ENCODE data around the gene NIFK. TPM values are rescaled to one million over a fixed set of nuclear protein-coding genes. Genes with fewer than 3 reads are reported as not detected.

The NIFK gene
- total and polyA plus RNA-seq, 2 donors (not counting 1 experiment from before 2014, with no cell fraction given): 9.2 to 56.3 TPM

GRCh38 chr2:121740973-121741372, 4.3 kb upstream of the NIFK start:
- ATAC-seq (ENCODE audit: low read depth) (no peak), DNase-seq (no peak)
- H3K79me2 ChIP-seq (ENCODE audit: control insufficient read depth, insufficient read depth, low read length): peaks cover 11% of the 10 kb centered on the region
- ChIA-PET CTCF (no interaction called here), POLR2A (no interaction called here)
- no peaks in the 10 kb centered on the region for H4K20me1 ChIP-seq (ENCODE audit: control insufficient read depth, insufficient read depth, low read length, poor library complexity, severe bottlenecking)
- no peaks in the 10 kb centered on the region for H3K27me3 Mint-ChIP-seq
- peaks cover 6% of the 10 kb centered on the region for H3K4me1 Mint-ChIP-seq
- no peaks in the 10 kb centered on the region for H3K9me3 Mint-ChIP-seq (ENCODE audit: insufficient read depth)
- H3K27ac ChIP-seq (ENCODE audit: low read length in 2 of 2): no peak overlapping the region
- no peaks in the 10 kb centered on the region for H3K27me3 ChIP-seq (replicated peaks in 1 of 4; ENCODE audit: control extremely low read depth in 1 of 4, control insufficient read depth in 3 of 4, insufficient read depth in 4 of 4, low read length in 3 of 4)
- H3K4me1 ChIP-seq (ENCODE audit: control insufficient read depth in 2 of 2, insufficient read depth in 2 of 2, low read length in 2 of 2): peaks cover 4 to 10% of the 10 kb centered on the region in 2 donors
- intact Hi-C loops (cut with micrococcal nuclease): loop anchor here (10.0 kb wide), 1 partner anchor 336 kb away; no protein-coding TSS in a partner anchor
- H2AFZ ChIP-seq (ENCODE audit: insufficient read depth, low read depth, low read length, poor library complexity, severe bottlenecking): no peak overlapping the region
- WGBS (ENCODE audit: insufficient coverage): 83% methylated on average over 1 of the region's 6 CpGs
- peaks cover 0 to 3% (median 0%) of the 10 kb centered on the region in 3 donors for H3K9me3 ChIP-seq (ENCODE audit: control extremely low read depth in 1 of 3, control insufficient read depth in 2 of 3, insufficient read depth in 1 of 3, low read length in 2 of 3)
- no peak overlapping the region for H3K4me3 Mint-ChIP-seq
- H3K9ac ChIP-seq (ENCODE audit: low read length): no peak overlapping the region
- no peaks in the 10 kb centered on the region for H3K36me3 ChIP-seq (replicated peaks in 1 of 2; ENCODE audit: control extremely low read depth in 1 of 2, control insufficient read depth in 1 of 2, extremely low read depth in 1 of 2, insufficient read depth in 2 of 2, low read length in 1 of 2)
- H3K4me2 ChIP-seq (replicated peaks; ENCODE audit: low read depth, low read length, poor library complexity, severe bottlenecking): no peak overlapping the region
- H3K27ac Mint-ChIP-seq: no peak overlapping the region
- no peak overlapping the region for H3K4me3 ChIP-seq (ENCODE audit: control extremely low read depth in 1 of 5, extremely low read depth in 1 of 5, insufficient read depth in 1 of 5, low read depth in 2 of 5, low read length in 4 of 5)
- TF ChIP-seq EZH2 (IDR thresholded peaks at IDR 0.05; ENCODE audit: borderline replicate concordance, insufficient read depth, low read depth, low read length, poor library complexity, severe bottlenecking) (no peak), CTCF (IDR thresholded peaks at IDR 0.05) (no peak)

GRCh38 chr2:121736140-121736461, 574 bp downstream of the NIFK start:
- no peak for TF ChIP-seq CTCF (IDR thresholded peaks at IDR 0.05)
- peaks cover 19% of the 10 kb centered on the region for H3K4me1 Mint-ChIP-seq
- no peaks in the 10 kb centered on the region for H3K27me3 Mint-ChIP-seq
- peak overlapping the region; percentile 93 for H3K27ac Mint-ChIP-seq
- peak overlapping the region; percentile 98 for H2AFZ ChIP-seq (ENCODE audit: insufficient read depth, low read depth, low read length, poor library complexity, severe bottlenecking)
- peak overlapping the region; percentile 97 for H3K9ac ChIP-seq (ENCODE audit: low read length)
- 0% methylated on average over 7 of the region's 8 CpGs for WGBS (ENCODE audit: insufficient coverage)
- H3K4me1 ChIP-seq (ENCODE audit: control insufficient read depth in 2 of 2, insufficient read depth in 2 of 2, low read length in 2 of 2): peaks cover 14 to 20% of the 10 kb centered on the region in 2 donors
- H3K4me2 ChIP-seq (replicated peaks; ENCODE audit: low read depth, low read length, poor library complexity, severe bottlenecking): peak overlapping the region; percentile 85
- ATAC-seq (ENCODE audit: low read depth) (no peak), DNase-seq (no peak)
- H3K4me3 Mint-ChIP-seq: peak overlapping the region; percentile 97
- H3K9me3 ChIP-seq (ENCODE audit: control extremely low read depth in 1 of 3, control insufficient read depth in 2 of 3, insufficient read depth in 1 of 3, low read length in 2 of 3): peaks cover 0 to 3% (median 0%) of the 10 kb centered on the region in 3 donors
- POLR2A ChIA-PET: interaction anchor here (0.6 to 3.1 kb wide), 9 partner anchors 10 to 206 kb away, joined by 3 to 34 read pairs (median 8); partner anchors contain the start of genes CLASP1, RNU4ATAC and TSN
- H4K20me1 ChIP-seq (ENCODE audit: control insufficient read depth, insufficient read depth, low read length, poor library complexity, severe bottlenecking): peaks cover 11% of the 10 kb centered on the region
- H3K79me2 ChIP-seq (ENCODE audit: control insufficient read depth, insufficient read depth, low read length): peaks cover 51% of the 10 kb centered on the region
- peaks cover 4 to 29% of the 10 kb centered on the region in 2 experiments for H3K36me3 ChIP-seq (replicated peaks in 1 of 2; ENCODE audit: control extremely low read depth in 1 of 2, control insufficient read depth in 1 of 2, extremely low read depth in 1 of 2, insufficient read depth in 2 of 2, low read length in 1 of 2)
- CTCF ChIA-PET: interaction anchor here (0.7 to 1.8 kb wide), 3 partner anchors 110 to 334 kb away, joined by 3 to 5 read pairs (median 5); partner anchors contain the start of gene RNU4ATAC
- H3K9me3 Mint-ChIP-seq (ENCODE audit: insufficient read depth): no peaks in the 10 kb centered on the region
- H3K27me3 ChIP-seq (replicated peaks in 1 of 4; ENCODE audit: control extremely low read depth in 1 of 4, control insufficient read depth in 3 of 4, insufficient read depth in 4 of 4, low read length in 3 of 4): no peaks in the 10 kb centered on the region
- intact Hi-C loops (cut with micrococcal nuclease): loop anchor here (1.0 to 5.0 kb wide), 3 partner anchors 87 to 1979 kb away; partner anchors contain the start of genes CLASP1, PTPN4 and RNU4ATAC
- H3K27ac ChIP-seq (ENCODE audit: low read length in 2 of 2): peak overlapping the region; percentile 54 to 92
- H3K4me3 ChIP-seq (ENCODE audit: control extremely low read depth in 1 of 5, extremely low read depth in 1 of 5, insufficient read depth in 1 of 5, low read depth in 2 of 5, low read length in 4 of 5): peak overlapping the region; percentile 84 to 99 (median 98)
